ENCODE data around the gene MBD2.

DNA sequence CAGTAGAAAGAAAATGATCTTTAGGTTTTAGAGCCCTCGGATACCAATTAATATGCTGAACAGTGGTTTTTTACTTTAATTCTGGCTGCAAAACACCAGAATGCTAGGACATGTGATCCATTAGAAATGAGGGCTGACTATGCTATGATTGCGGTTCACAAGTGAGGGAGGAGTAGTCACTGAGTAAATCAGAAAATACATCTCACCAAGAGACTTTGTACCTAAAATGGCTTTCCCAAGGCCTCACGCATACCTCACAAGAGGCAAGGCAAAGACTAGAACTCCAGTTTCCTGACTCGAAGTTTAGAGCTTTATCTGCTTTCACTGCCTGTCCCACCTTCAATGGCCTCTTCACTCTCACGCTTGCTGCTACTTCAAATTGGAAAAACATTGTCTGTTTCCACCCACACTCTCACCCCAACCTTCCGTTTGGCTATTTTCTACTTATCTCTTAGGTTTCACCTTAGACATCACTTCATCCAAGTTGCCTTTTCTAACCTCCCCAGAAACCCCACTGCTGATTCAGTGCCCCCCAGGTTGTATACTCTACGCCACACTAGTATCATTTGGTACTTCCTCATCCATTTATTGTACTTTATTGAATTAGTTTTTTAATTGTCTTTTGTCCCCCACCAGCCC is 5.1 kb upstream of the MBD2 start:
- TF ChIP-seq, protein P1, sequence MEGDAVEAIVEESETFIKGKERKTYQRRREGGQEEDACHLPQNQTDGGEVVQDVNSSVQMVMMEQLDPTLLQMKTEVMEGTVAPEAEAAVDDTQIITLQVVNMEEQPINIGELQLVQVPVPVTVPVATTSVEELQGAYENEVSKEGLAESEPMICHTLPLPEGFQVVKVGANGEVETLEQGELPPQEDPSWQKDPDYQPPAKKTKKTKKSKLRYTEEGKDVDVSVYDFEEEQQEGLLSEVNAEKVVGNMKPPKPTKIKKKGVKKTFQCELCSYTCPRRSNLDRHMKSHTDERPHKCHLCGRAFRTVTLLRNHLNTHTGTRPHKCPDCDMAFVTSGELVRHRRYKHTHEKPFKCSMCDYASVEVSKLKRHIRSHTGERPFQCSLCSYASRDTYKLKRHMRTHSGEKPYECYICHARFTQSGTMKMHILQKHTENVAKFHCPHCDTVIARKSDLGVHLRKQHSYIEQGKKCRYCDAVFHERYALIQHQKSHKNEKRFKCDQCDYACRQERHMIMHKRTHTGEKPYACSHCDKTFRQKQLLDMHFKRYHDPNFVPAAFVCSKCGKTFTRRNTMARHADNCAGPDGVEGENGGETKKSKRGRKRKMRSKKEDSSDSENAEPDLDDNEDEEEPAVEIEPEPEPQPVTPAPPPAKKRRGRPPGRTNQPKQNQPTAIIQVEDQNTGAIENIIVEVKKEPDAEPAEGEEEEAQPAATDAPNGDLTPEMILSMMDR (conservative IDR thresholded peaks at IDR 0.05; ENCODE audit: low read depth, low read length) = no peak
- no peak for TF ChIP-seq EZH2 (IDR thresholded peaks at IDR 0.05; ENCODE audit: low read length, unreplicated experiment)
